Aorta (tissue), 4 donors: ENCODE data around the gene HLA-DRB1. TPM values are rescaled to one million over a fixed set of nuclear protein-coding genes. Genes with fewer than 3 reads are reported as not detected.

ENCODE experiments used
- polyA plus RNA-seq, 2 donors: library from polyadenylated mRNA; stranded (reverse); fragments of 200-250 nt; gene quantifications; one replicate each; pipeline ENCODE4 v1.2.3, GENCODE V29; 2013
- total RNA-seq, 2 donors: library from RNA; stranded (reverse); fragmentation: NEBNext Ultra II Directional; extraction: Animal tissue kit (Norgen Biotek cat#: 25700); gene quantifications; one replicate each; pipeline ENCODE4 v1.2.1, GENCODE V29; 2021
- donor health status: healthy with polysubstance abuse.
- donor health status: Bipolar disorder and iron deficiency.
- donor health status: DM: no; HTN: no; CAD: no.
- donor health status: DM: yes; HTN: yes; CAD: no.

HLA-DRB1 gene
- total and polyA plus RNA-seq, 4 donors, result 18.5 to 157 (median 114) TPM

Other genes starting within 250 kb of the HLA-DRB1 start
- gene TSBP1, start 217.9 kb downstream of the HLA-DRB1 start, total RNA-seq, result not detected
- not detected for gene TSBP1, start 217.9 kb downstream of the HLA-DRB1 start, polyA plus RNA-seq
- not detected for gene BTNL2, start 182.7 kb downstream of the HLA-DRB1 start, total RNA-seq
- gene BTNL2, start 182.7 kb downstream of the HLA-DRB1 start, polyA plus RNA-seq, result not detected
- 100 to 1,000 TPM; 274 to 605 TPM for gene HLA-DRA, start 150.0 kb downstream of the HLA-DRB1 start, total RNA-seq
- gene HLA-DRA, start 150.0 kb downstream of the HLA-DRB1 start, polyA plus RNA-seq, result 100 to 1,000 TPM in 1 of 2 donors, 10 to 100 TPM in 1; 64.0 to 382 TPM
- 100 to 1,000 TPM in 1 of 2 donors, 10 to 100 TPM in 1; 91.1 to 127 TPM for gene HLA-DRB5, start 59.6 kb downstream of the HLA-DRB1 start, total RNA-seq
- under 1 TPM; 0.15 to 0.88 TPM for gene HLA-DRB5, start 59.6 kb downstream of the HLA-DRB1 start, polyA plus RNA-seq
- 10 to 100 TPM; 27.0 to 46.2 TPM for gene HLA-DQA1, start 47.6 kb upstream of the HLA-DRB1 start, total RNA-seq
- 10 to 100 TPM in 1 of 2 donors, 1 to 10 TPM in 1; 9.3 to 38.4 TPM for gene HLA-DQA1, start 47.6 kb upstream of the HLA-DRB1 start, polyA plus RNA-seq
- gene HLA-DQB1, start 76.8 kb upstream of the HLA-DRB1 start, total RNA-seq, result 10 to 100 TPM; 35.9 to 43.4 TPM
- gene HLA-DQB1, start 76.8 kb upstream of the HLA-DRB1 start, polyA plus RNA-seq, result 10 to 100 TPM; 10.8 to 28.5 TPM
- 10 to 100 TPM in 1 of 2 donors, 1 to 10 TPM in 1; 2.2 to 18.5 TPM for gene HLA-DQA2, start 151.5 kb upstream of the HLA-DRB1 start, total RNA-seq
- not detected for gene HLA-DQA2, start 151.5 kb upstream of the HLA-DRB1 start, polyA plus RNA-seq
- gene HLA-DQB2, start 173.7 kb upstream of the HLA-DRB1 start, total RNA-seq, result 10 to 100 TPM in 1 of 2 donors, 1 to 10 TPM in 1; 2.3 to 18.1 TPM
- not detected for gene HLA-DQB2, start 173.7 kb upstream of the HLA-DRB1 start, polyA plus RNA-seq
- gene HLA-DOB, start 227.2 kb upstream of the HLA-DRB1 start, total RNA-seq, result 1 to 10 TPM in 1 of 2 donors, under 1 TPM in 1; 0.62 to 2.8 TPM
- gene HLA-DOB, start 227.2 kb upstream of the HLA-DRB1 start, polyA plus RNA-seq, result under 1 TPM in 1 of 2 donors, not detected in 1; 0.26 TPM
- 10 to 100 TPM; 26.5 to 48.1 TPM for gene TAP2, start 248.9 kb upstream of the HLA-DRB1 start, total RNA-seq
- gene TAP2, start 248.9 kb upstream of the HLA-DRB1 start, polyA plus RNA-seq, result 10 to 100 TPM in 1 of 2 donors, 1 to 10 TPM in 1; 2.5 to 25.6 TPM